ENCODE results near the gene SET.

Gene SET

GRCh38 chr9:128688501-128689292 lies at the start of gene SET:
Gene SET (plus strand): TSS chr9:128689222. CDS start chr9:128689583, 361 bp downstream.
- Histone ChIP-seq H3K9me3 (no peaks in the 10 kb centered on the region), H3K27me3 (no peaks in the 10 kb centered on the region), H3K27ac (peak within 1 kb of the TSS; percentile 97), H3K4me3 (ENCODE audit: low read depth in 1 of 2, low read length in 1 of 2) (peak within 1 kb of the TSS; percentile 74 to 87), H3K4me1 (ENCODE audit: control insufficient read depth in 1 of 2, insufficient read depth in 1 of 2, low read depth in 1 of 2, low read length in 1 of 2) (peaks cover 57 to 58% of the 10 kb centered on the region in 2 experiments), H3K36me3 (peaks cover 19% of the 10 kb centered on the region)
- TF ChIP-seq CTCF (IDR thresholded peaks at IDR 0.05) = no peak

- peaks cover 29% of the 10 kb centered on the region for H3K36me3 ChIP-seq
- no peaks in the 10 kb centered on the region for H3K9me3 ChIP-seq
- H3K4me1 ChIP-seq (ENCODE audit: control insufficient read depth in 1 of 2, insufficient read depth in 1 of 2, low read depth in 1 of 2, low read length in 1 of 2) = no peaks in the 10 kb centered on the region
- TF ChIP-seq CTCF (IDR thresholded peaks at IDR 0.05) = no peak
- H3K4me3 ChIP-seq (ENCODE audit: low read depth in 1 of 2, low read length in 1 of 2) = no peak overlapping the region
- no peak overlapping the region for H3K27ac ChIP-seq
- H3K27me3 ChIP-seq = no peaks in the 10 kb centered on the region
Observed at GRCh38 chr9:128640603-128641002, 48.4 kb upstream of the SET start.

- Histone ChIP-seq H3K9me3 (no peaks in the 10 kb centered on the region), H3K4me1 (ENCODE audit: control insufficient read depth in 1 of 2, insufficient read depth in 1 of 2, low read depth in 1 of 2, low read length in 1 of 2) (no peaks in the 10 kb centered on the region), H3K27me3 (no peaks in the 10 kb centered on the region), H3K4me3 (ENCODE audit: low read depth in 1 of 2, low read length in 1 of 2) (no peak overlapping the region), H3K27ac (no peak overlapping the region), H3K36me3 (peaks cover 8% of the 10 kb centered on the region)
- TF ChIP-seq CTCF (IDR thresholded peaks at IDR 0.05) = no peak
Observed at GRCh38 chr9:128642675-128643245, 46.3 kb upstream of the SET start.

GRCh38 chr9:128643519-128644300 lies 45.3 kb upstream of the SET start:
- H3K9me3 ChIP-seq = no peaks in the 10 kb centered on the region

More at GRCh38 chr9:128643519-128644300, 45.3 kb upstream of the SET start:
- no peak overlapping the region for H3K4me3 ChIP-seq (ENCODE audit: low read depth in 1 of 2, low read length in 1 of 2)
- H3K36me3 ChIP-seq = peaks cover 8% of the 10 kb centered on the region
- TF ChIP-seq CTCF (IDR thresholded peaks at IDR 0.05) = no peak
- H3K27me3 ChIP-seq = no peaks in the 10 kb centered on the region
- no peak overlapping the region for H3K27ac ChIP-seq
- no peaks in the 10 kb centered on the region for H3K4me1 ChIP-seq (ENCODE audit: control insufficient read depth in 1 of 2, insufficient read depth in 1 of 2, low read depth in 1 of 2, low read length in 1 of 2)
